ENCODE measurements around the gene ST8SIA6.
"Not testable (repeated sequence)": the region's sequence is repeated elsewhere in the genome, so short reads cannot be mapped to it uniquely, and the experiment has no call there.

ST8SIA6 gene

GRCh38 chr10:17456032-17456548, 1.7 kb upstream of the ST8SIA6 start:
- no peak for DNase-seq

DNA sequence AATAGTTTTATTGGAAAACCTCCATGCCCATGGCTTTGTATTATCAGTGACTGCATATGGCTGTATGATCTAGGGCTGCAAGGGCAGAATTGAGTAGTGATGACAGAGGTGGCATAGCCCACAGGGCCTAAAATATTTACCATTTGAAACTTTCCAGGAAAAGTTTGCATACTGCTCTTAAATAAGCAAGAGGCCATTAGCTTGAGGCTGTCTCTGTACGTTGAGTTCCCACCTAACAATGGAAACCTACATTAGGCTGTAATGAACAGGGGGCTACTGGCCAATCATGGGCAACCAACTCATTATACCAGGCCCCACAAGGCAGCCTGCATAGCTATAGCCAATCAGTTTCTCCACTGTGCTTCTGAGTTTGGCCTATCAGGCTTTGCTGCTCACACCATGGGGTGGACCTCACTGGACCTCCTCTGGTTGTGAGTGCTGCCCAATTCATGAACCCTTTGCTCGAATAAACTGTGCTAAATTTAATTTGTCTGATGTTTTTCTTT, 673 bp upstream of the ST8SIA6 start:
- no peak for DNase-seq

- peak; percentile 28 for DNase-seq
These were observed 863 bp downstream of the ST8SIA6 start for GRCh38 chr10:17453373-17454091.

- DNase-seq, result no peak
These were observed 1.4 kb downstream of the ST8SIA6 start for GRCh38 chr10:17453035-17453372.

- DNase-seq, result no peak
These were observed 2.1 kb downstream of the ST8SIA6 start for GRCh38 chr10:17452060-17452841.

- DNase-seq, result no peak
These were observed 4.4 kb downstream of the ST8SIA6 start for GRCh38 chr10:17450024-17450423.

- DNase-seq, result no peak
These were observed 8.9 kb downstream of the ST8SIA6 start for GRCh38 chr10:17445400-17445998.

- no peak for DNase-seq
These were observed 10.0 kb downstream of the ST8SIA6 start for GRCh38 chr10:17444388-17444714.

- DNase-seq, result no peak
These were observed 10.5 kb downstream of the ST8SIA6 start for GRCh38 chr10:17443707-17444387.

- no peak for DNase-seq
These were observed 15.8 kb downstream of the ST8SIA6 start for GRCh38 chr10:17438583-17438982.

DNA sequence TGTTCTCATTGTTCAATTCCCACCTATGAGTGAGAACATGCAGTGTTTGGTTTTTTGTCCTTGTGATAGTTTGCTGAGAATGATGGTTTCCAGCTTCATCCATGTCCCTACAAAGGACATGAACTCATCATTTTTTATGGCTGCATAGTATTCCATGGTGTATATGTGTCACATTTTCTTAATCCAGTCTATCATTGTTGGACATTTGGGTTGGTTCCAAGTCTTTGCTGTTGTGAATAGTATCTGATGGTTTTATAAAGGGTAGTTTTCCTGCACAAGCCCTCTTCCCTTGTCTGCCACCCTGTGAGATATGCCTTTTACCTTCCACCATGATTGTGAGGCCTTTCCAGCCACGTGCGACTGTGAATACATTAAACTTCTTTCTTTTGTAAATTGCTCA, 17.8 kb downstream of the ST8SIA6 start:
- not testable (repeated sequence) for DNase-seq

GRCh38 chr10:17435953-17436352, 18.4 kb downstream of the ST8SIA6 start:
- no peak for DNase-seq

GRCh38 chr10:17435187-17435586, 19.2 kb downstream of the ST8SIA6 start:
- DNase-seq, result no peak

DNA sequence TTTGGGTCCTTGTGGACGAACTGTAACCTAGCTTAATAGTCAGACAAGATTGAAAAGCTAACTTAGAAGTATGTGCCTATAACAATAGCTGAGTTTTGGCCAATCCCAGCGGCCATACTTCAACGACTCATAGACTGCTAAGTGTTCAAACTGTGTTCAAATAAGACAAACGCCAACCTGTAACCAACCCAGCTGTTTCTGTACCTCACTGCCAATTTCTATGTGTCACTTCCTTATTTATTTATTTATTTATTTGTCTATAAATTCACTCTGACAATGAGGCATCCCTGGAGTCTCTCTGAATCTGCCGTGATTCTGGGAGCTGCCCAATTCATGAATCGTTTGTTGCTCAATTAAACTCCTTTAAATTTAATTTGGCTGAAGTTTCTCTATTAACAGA, 21.7 kb downstream of the ST8SIA6 start:
- DNase-seq, result no peak

GRCh38 chr10:17431871-17432311, 22.5 kb downstream of the ST8SIA6 start:
- no peak for DNase-seq

DNA sequence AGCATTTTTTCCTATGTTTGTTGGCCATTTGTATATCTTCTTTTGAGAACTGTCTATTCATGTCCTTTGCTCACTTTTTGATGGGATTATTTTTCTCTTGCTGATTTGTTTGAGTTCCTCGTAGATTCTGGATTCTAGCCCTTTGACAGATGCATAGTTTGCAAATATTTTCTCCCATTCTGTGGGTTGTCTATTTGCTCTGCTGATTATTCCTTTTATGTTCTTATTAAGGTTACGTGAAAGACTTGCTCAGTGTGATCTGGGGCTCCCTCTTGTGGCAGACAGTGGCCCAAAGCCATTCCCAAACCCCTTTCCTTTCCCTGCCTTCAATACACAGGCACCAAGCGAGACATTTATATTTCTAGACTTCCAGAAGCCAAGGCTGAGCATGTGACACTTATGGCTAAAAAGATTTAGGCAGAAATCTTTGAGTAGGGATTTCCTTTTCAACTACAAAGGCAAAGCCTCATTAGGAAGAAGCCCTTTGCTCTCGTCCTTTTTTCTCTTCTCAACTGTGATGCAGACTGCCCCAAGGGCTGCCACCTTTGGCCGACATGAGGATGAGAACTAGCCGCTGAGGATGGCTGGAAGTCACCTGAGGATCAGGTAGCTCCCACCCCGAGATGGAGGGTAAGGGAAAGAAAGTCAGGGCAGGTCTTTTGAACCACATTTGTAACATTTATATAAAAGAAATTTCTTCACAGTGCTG, 23.6 kb downstream of the ST8SIA6 start:
- peak; percentile 58 for DNase-seq

- DNase-seq, result no peak
These were observed 24.9 kb downstream of the ST8SIA6 start for GRCh38 chr10:17429490-17429889.

GRCh38 chr10:17428351-17429097, 25.9 kb downstream of the ST8SIA6 start:
- DNase-seq, result peak; percentile 54

- DNase-seq, result no peak
These were observed 26.6 kb downstream of the ST8SIA6 start for GRCh38 chr10:17427666-17428350.

GRCh38 chr10:17427201-17427600, 27.2 kb downstream of the ST8SIA6 start:
- no peak for DNase-seq

- DNase-seq, result no peak
These were observed 28.1 kb downstream of the ST8SIA6 start for GRCh38 chr10:17426263-17426750.

Measured in T-helper 9 cell (primary cell).